NB4 (cell line): ENCODE results near the gene PLA2G6.
"Not testable (repeated sequence)": the region's sequence is repeated elsewhere in the genome, so short reads cannot be mapped to it uniquely, and the experiment has no call there.

Experiments used
- DNase-seq: peaks from one replicate; pipeline ENCODE4 v3.0.0; 2010; ENCODE audit warnings: low read depth
- H3K4me3 ChIP-seq: one replicate; pipeline ENCODE4 v1.5.1; 2011; ENCODE audit warnings: mild to moderate bottlenecking, low read depth, low read length, moderate library complexity
- MYC ChIP-seq: IDR thresholded peaks from 2 replicates; pipeline ENCODE4 v1.6.1; 2011; ENCODE audit warnings: low read depth, low read length
- POLR2A ChIP-seq: IDR thresholded peaks from 2 replicates; pipeline ENCODE4 v1.6.1; 2011; ENCODE audit warnings: mild to moderate bottlenecking; ENCODE audit not compliant: insufficient read length; ENCODE audit errors: extremely low read depth
- TF ChIP-seq, protein P1 (sequence below): IDR thresholded peaks from one replicate; pipeline ENCODE4 v1.5.1; 2012; ENCODE audit warnings: low read depth, low read length
- TF ChIP-seq, protein P2 (sequence below): IDR thresholded peaks from 2 replicates; pipeline ENCODE4 v1.6.1; 2011; ENCODE audit warnings: low read depth, low read length

Gene PLA2G6

DNA sequence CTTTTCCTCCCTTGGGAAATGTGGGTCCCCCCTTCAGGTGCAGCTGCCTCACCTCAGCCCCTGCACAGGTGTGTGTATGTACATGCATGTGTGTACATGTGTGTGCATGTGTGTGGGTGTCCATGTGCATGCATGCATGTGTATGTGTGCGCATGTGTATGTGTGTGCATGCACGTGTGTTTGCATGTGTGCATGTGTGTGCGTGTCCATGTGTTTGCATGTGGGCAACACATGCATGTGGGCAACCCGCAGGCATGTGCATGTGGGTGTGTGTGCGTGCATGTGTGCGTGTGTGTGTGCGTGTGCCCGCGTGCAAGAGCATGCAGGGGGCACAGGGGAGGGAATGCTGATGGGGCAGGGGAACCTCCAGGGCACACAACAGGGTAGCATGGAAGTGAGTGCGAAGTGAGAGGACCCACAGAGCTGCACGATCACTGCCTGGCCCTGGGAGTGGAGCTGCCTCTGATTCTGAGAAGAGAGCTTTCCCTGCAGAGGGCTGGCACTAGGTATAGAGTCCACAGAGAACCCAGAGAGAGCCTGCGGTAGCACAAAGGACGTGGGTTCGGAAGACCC lies 56.5 kb downstream of the PLA2G6 start:
- H3K4me3 ChIP-seq, result no peak overlapping the region
- TF ChIP-seq, protein P1, sequence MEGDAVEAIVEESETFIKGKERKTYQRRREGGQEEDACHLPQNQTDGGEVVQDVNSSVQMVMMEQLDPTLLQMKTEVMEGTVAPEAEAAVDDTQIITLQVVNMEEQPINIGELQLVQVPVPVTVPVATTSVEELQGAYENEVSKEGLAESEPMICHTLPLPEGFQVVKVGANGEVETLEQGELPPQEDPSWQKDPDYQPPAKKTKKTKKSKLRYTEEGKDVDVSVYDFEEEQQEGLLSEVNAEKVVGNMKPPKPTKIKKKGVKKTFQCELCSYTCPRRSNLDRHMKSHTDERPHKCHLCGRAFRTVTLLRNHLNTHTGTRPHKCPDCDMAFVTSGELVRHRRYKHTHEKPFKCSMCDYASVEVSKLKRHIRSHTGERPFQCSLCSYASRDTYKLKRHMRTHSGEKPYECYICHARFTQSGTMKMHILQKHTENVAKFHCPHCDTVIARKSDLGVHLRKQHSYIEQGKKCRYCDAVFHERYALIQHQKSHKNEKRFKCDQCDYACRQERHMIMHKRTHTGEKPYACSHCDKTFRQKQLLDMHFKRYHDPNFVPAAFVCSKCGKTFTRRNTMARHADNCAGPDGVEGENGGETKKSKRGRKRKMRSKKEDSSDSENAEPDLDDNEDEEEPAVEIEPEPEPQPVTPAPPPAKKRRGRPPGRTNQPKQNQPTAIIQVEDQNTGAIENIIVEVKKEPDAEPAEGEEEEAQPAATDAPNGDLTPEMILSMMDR, result no peak
- TF ChIP-seq POLR2A (no peak), MYC (no peak)
- TF ChIP-seq, protein P2, sequence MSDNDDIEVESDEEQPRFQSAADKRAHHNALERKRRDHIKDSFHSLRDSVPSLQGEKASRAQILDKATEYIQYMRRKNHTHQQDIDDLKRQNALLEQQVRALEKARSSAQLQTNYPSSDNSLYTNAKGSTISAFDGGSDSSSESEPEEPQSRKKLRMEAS, result no peak
- DNase-seq, result no peak

DNA sequence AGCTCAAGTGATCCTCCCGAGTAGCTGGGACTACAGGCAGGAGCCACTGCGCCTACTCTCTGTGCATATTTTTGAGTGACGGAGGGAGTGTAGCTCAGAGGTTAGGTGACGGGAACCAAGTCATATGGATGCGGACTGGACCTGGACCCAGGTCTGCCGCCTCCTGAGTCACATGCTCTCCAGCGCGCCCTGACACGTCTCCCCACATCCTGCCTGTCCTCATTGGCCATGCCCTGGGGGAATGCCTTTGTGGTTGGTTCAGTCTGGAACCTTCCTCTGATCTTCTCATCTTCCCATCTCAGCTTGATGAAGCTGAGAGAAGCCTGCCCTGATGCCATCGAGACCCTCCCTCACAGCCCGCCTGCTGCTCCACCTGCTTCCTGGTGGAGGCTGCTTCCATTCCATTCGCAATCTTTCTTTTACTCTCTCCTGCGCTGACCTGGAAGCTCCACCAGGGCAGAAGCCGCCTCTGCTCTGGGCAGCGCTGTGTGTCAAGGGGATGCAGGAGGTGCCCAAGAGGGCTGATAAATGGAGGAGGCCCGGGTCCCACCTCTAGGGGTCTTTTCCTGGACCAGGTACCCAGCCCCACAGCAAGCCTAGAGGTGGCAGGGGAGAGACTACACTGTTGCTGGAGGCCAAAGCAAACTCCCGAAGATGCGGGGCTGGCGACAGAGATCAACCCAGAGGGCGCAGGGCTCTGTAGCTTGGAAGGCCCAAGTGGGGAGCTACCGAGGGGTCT lies 57.2 kb downstream of the PLA2G6 start:
- no peak for DNase-seq
- TF ChIP-seq MYC, result no peak
- TF ChIP-seq, protein P1, result no peak
- no peak for TF ChIP-seq POLR2A
- TF ChIP-seq, protein P2, result no peak
- H3K4me3 ChIP-seq, result no peak overlapping the region

DNA sequence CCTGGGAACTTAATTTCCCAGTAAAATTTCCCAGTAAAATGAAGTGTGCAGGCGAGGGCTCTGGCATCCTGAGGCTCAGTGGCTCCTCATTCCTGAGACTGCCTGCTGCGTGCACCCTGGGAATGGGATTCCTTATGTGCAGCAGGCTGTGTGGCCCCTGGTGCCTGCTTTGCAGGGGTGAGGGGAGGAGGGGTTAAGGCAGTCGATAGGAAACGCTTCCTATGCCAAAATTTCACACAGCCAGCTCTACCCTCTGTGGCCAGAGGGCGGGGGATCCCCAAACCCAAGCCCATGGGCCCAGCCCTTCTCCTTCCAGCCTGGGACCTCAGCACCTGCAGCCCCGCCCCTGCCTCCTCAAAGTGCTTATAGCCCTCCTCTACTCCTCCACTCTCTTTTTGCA lies 59.0 kb downstream of the PLA2G6 start:
- DNase-seq, result no peak
- TF ChIP-seq, protein P2, result no peak
- TF ChIP-seq MYC, result no peak
- no peak overlapping the region for H3K4me3 ChIP-seq

DNA sequence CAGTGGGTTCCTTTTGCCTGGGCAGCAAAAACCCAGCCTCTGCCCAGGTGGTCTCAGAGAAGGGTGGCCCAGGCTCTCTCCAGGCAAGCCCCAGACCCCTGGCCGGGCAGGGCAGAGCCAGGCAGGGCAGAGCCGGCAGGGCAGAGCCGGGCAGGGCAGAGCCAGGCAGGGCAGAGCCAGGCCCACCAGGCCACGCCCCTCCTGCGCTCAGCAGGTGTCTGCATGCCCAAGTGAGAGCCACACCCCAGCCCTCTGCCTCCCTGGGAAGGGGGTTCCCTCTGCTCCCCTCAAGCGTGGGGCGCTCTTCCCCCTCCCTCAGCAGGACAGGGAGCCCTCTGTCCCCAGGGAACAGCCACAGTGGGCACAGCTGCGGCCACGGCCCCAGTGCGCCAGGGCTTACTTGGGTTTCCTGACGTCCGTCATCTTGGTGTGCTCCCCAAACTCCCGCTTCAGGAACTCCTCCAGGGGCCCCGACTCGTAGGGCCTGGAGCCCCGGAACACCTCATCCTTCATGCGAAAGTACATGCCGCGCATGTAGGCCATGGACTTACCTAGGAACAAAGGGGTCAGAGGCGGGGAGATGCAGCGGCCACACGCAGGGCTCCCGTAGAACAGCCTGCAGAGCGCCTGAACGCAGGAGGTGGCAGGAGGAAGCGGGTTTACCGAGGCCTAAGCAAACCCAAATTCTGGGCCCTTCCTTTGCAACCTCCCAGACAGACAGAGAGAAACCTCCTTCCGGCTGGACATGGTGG lies 61.1 kb downstream of the PLA2G6 start:
- DNase-seq, result no peak
- TF ChIP-seq MYC (no peak), POLR2A (no peak)
- TF ChIP-seq, protein P1, result no peak
- TF ChIP-seq, protein P2, result no peak
- H3K4me3 ChIP-seq, result no peak overlapping the region

DNA sequence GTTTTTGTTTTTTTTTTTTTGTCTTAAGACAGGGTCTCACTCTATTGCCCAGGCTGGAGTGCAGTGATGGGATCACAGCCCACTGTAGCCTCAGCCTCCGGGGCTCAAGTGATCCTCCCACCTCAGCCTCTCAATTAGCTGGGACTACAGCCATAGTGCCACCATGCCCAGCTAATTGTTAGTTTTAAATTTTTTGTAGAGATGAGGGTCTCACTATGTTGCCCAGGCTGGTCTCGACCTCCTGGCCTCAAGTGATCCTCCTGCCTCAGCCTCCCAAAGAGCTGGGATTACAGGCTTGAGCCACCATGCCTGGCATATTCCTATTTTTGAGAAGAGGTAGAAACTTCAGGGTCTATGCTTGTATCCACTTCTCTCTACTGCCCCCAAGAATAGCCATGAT lies 62.9 kb downstream of the PLA2G6 start:
- not testable (repeated sequence) for DNase-seq, H3K4me3 ChIP-seq

DNA sequence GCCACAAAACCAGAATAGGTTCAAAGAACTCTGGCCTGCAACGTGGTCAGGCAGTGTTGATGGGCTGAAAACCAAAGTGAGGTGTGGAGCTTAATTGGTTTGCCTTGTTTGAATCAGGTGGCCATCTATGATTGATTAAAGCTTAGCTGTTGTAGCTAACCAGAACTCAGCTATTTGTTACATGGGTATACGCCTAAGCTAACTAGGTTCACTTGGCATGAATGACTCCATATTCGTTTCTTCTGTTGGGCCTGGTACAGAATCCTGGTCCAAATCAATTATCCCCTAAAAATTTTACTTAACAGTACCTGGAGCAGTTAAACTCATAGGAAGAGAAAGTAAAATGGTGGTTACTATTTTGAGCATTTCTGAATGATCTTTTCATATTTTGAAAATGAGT lies 63.4 kb downstream of the PLA2G6 start:
- TF ChIP-seq MYC, result no peak
- TF ChIP-seq, protein P2, result no peak
- TF ChIP-seq, protein P1, result no peak
- DNase-seq, result no peak

DNA sequence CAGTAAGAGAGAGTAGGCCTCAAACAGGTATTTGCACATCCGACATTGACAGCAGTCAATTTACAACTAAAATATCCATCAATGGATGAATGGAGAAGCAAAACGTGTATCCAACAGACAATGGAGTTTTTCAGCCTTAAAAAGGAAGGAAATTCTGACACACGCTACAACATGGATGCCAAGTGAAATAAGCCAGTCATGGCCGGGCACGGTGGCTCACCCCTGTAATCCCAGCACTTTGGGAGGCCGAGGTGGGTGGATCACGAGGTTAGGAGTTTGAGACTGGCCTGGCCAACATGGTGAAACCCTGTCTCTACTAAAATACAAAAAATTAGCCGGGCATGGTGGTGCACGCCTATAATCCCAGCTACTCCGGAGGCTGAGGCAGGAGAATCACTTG lies 64.1 kb downstream of the PLA2G6 start:
- not testable (repeated sequence) for DNase-seq, H3K4me3 ChIP-seq

More for the DNA sequence above, 63.4 kb downstream of the PLA2G6 start:
- H3K4me3 ChIP-seq, result no peak overlapping the region
